ENCODE results near the gene CCDC7.

- TF ChIP-seq, protein P1, sequence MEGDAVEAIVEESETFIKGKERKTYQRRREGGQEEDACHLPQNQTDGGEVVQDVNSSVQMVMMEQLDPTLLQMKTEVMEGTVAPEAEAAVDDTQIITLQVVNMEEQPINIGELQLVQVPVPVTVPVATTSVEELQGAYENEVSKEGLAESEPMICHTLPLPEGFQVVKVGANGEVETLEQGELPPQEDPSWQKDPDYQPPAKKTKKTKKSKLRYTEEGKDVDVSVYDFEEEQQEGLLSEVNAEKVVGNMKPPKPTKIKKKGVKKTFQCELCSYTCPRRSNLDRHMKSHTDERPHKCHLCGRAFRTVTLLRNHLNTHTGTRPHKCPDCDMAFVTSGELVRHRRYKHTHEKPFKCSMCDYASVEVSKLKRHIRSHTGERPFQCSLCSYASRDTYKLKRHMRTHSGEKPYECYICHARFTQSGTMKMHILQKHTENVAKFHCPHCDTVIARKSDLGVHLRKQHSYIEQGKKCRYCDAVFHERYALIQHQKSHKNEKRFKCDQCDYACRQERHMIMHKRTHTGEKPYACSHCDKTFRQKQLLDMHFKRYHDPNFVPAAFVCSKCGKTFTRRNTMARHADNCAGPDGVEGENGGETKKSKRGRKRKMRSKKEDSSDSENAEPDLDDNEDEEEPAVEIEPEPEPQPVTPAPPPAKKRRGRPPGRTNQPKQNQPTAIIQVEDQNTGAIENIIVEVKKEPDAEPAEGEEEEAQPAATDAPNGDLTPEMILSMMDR (IDR thresholded peaks at IDR 0.05; ENCODE audit: poor library complexity), result no peak
- TF ChIP-seq EZH2phosphoT487 (IDR thresholded peaks at IDR 0.05; ENCODE audit: low read depth, severe bottlenecking, unreplicated experiment), result no peak
- TF ChIP-seq EZH2 (IDR thresholded peaks at IDR 0.05; ENCODE audit: borderline replicate concordance), result no peak
These were observed 26.3 kb upstream of the CCDC7 start for GRCh38 chr10:32419615-32420014.
